A549 (cell line): ENCODE results near the gene CHKB.

ENCODE experiments used
- POLR2A ChIP-seq: IDR thresholded peaks from 2 replicates; pipeline ENCODE4 v1.6.1; 2012; ENCODE audit warnings: mild to moderate bottlenecking, low read length
- RAD21 ChIP-seq, 2 experiments: fragments of >200 bp in 1 of 2; sonication (Bioruptor Twin) in 1 of 2; formaldehyde crosslinking in 1 of 2; IDR thresholded peaks in 1 of 2; conservative IDR thresholded peaks in 1 of 2; 2 replicates in 1 of 2; 3 replicates in 1 of 2; pipeline ENCODE4 v1.6.1; 2012 to 2018; ENCODE audit warnings: inconsistent platforms in 1 of 2
- RARB ChIP-seq: fragments of 250-450 bp; sonication (Bioruptor Pico); IDR thresholded peaks from 2 replicates; pipeline ENCODE4 v1.8.0; 2021; ENCODE audit warnings: mild to moderate bottlenecking, moderate library complexity
- TF ChIP-seq, protein P1 (sequence below): fragments of >200 bp; sonication (Bioruptor Twin); formaldehyde crosslinking; IDR thresholded peaks from 3 replicates; pipeline ENCODE4 v1.5.1; 2016
- TF ChIP-seq, protein P2 (sequence below): fragments of 450-650 bp; IDR thresholded peaks from 2 replicates; pipeline ENCODE4 v1.6.1; 2014; ENCODE audit warnings: antibody characterized with exemption

- TF ChIP-seq, protein P1, sequence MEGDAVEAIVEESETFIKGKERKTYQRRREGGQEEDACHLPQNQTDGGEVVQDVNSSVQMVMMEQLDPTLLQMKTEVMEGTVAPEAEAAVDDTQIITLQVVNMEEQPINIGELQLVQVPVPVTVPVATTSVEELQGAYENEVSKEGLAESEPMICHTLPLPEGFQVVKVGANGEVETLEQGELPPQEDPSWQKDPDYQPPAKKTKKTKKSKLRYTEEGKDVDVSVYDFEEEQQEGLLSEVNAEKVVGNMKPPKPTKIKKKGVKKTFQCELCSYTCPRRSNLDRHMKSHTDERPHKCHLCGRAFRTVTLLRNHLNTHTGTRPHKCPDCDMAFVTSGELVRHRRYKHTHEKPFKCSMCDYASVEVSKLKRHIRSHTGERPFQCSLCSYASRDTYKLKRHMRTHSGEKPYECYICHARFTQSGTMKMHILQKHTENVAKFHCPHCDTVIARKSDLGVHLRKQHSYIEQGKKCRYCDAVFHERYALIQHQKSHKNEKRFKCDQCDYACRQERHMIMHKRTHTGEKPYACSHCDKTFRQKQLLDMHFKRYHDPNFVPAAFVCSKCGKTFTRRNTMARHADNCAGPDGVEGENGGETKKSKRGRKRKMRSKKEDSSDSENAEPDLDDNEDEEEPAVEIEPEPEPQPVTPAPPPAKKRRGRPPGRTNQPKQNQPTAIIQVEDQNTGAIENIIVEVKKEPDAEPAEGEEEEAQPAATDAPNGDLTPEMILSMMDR, result no peak; the same call in 1 of the 3 replicates
- no peak for TF ChIP-seq POLR2A
- TF ChIP-seq RAD21 (conservative IDR thresholded peaks at IDR 0.05 in 1 of 2, IDR thresholded peaks at IDR 0.05 in 1 of 2), result no peak
- no peak for TF ChIP-seq RARB (CRISPR knock-in tag)
- TF ChIP-seq, protein P2, sequence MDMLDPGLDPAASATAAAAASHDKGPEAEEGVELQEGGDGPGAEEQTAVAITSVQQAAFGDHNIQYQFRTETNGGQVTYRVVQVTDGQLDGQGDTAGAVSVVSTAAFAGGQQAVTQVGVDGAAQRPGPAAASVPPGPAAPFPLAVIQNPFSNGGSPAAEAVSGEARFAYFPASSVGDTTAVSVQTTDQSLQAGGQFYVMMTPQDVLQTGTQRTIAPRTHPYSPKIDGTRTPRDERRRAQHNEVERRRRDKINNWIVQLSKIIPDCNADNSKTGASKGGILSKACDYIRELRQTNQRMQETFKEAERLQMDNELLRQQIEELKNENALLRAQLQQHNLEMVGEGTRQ, result no peak
These were observed 38.1 kb upstream of the CHKB start for GRCh38 chr22:50620593-50621355.
